NT2/D1 (cell line): ENCODE results near the gene CPM.

Source experiments
- DNase-seq: peaks from one replicate; pipeline ENCODE4 v3.0.0-alpha.2; 2011; ENCODE audit warnings: low read depth, low spot score
- H3K27me3 ChIP-seq: 2 replicates; pipeline ENCODE4 v1.6.0; 2011; ENCODE audit warnings: mild to moderate bottlenecking; ENCODE audit not compliant: insufficient read length, insufficient read depth
- H3K36me3 ChIP-seq: 2 replicates; pipeline ENCODE4 v1.6.1; 2011; ENCODE audit warnings: mild to moderate bottlenecking, low read length, mixed read lengths; ENCODE audit not compliant: insufficient read depth, insufficient read length
- H3K4me1 ChIP-seq: 2 replicates; pipeline ENCODE4 v1.5.1; 2011; ENCODE audit not compliant: insufficient read depth, insufficient read length
- H3K4me3 ChIP-seq: 2 replicates; pipeline ENCODE4 v1.5.1; 2011; ENCODE audit warnings: low read depth; ENCODE audit not compliant: insufficient read length
- H3K9ac ChIP-seq: 2 replicates; pipeline ENCODE4 v1.6.0; 2011; ENCODE audit warnings: low read depth; ENCODE audit not compliant: insufficient read length
- H3K9me3 ChIP-seq: 2 replicates; pipeline ENCODE4 v1.5.1; 2011; ENCODE audit warnings: mild to moderate bottlenecking, low read length; ENCODE audit not compliant: insufficient read depth
- SUZ12 ChIP-seq: IDR thresholded peaks from 2 replicates; pipeline ENCODE4 v1.6.1; 2011; ENCODE audit not compliant: insufficient read length, insufficient read depth; ENCODE audit errors: extremely low read depth
- YY1 ChIP-seq: IDR thresholded peaks from 2 replicates; pipeline ENCODE4 v1.6.1; 2011; ENCODE audit not compliant: insufficient read length, insufficient read depth
- ZNF274 ChIP-seq: IDR thresholded peaks from 2 replicates; pipeline ENCODE4 v1.6.1; 2011; ENCODE audit warnings: mild to moderate bottlenecking, low read depth, low read length

The CPM gene

GRCh38 chr12:68903511-68903910 lies 29.5 kb downstream of the CPM start:
- no peak overlapping the region for H3K9ac ChIP-seq
- H3K4me3 ChIP-seq = no peak overlapping the region
- H3K36me3 ChIP-seq = no peaks in the 10 kb centered on the region
- DNase-seq = no peak
- no peaks in the 10 kb centered on the region for H3K9me3 ChIP-seq
- TF ChIP-seq YY1 (no peak), ZNF274 (no peak), SUZ12 (no peak)
- no peaks in the 10 kb centered on the region for H3K4me1 ChIP-seq
- H3K27me3 ChIP-seq = no peaks in the 10 kb centered on the region

DNA sequence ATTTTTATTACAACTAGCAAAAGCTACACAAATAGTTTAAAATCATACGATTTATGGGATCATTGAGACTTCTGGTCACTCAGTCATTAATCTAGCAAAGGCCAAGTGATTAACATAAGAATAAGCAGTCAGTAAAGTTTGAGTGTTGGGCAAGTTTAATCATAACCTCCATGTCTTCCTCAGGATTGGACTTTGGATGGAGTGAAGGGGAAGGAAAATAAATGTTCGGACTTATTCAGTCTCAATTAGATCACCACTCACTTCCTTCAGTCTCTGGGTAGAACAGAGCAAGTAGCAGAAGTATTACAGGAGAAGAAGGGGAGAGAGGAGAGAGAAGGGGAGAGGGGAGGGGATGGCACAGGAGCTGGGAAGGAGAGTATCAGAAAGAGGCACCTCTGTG lies 31.4 kb downstream of the CPM start:
- TF ChIP-seq ZNF274 (no peak), SUZ12 (no peak)
- Histone ChIP-seq H3K4me3 (no peak overlapping the region), H3K9ac (no peak overlapping the region), H3K36me3 (no peaks in the 10 kb centered on the region), H3K9me3 (no peaks in the 10 kb centered on the region), H3K4me1 (no peaks in the 10 kb centered on the region), H3K27me3 (no peaks in the 10 kb centered on the region)
- no peak for DNase-seq

DNA sequence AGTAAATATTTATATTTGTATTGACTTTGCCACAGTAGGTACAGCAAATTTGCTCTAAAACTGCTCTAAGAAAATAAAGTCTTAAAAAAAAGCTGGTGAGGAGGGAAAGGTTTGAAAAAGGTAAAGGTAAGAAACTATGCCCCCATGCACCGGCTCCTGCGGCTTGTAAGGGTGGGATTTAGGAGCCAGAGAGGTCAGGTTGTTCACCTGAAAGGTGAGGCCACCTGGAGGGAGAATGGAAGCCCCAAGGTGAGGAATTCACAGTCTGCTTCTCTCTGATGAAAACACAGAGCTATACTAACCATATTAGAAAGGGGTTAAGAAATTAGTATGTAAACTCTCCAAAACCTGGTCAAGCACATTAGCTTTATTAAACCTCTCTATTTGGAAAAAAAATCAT lies 31.8 kb downstream of the CPM start:
- Histone ChIP-seq H3K9ac (no peak overlapping the region), H3K4me3 (no peak overlapping the region), H3K27me3 (no peaks in the 10 kb centered on the region), H3K36me3 (no peaks in the 10 kb centered on the region), H3K4me1 (no peaks in the 10 kb centered on the region), H3K9me3 (no peaks in the 10 kb centered on the region)
- no peak for TF ChIP-seq ZNF274
- no peak for TF ChIP-seq SUZ12
- no peak for TF ChIP-seq YY1
- DNase-seq = no peak

DNA sequence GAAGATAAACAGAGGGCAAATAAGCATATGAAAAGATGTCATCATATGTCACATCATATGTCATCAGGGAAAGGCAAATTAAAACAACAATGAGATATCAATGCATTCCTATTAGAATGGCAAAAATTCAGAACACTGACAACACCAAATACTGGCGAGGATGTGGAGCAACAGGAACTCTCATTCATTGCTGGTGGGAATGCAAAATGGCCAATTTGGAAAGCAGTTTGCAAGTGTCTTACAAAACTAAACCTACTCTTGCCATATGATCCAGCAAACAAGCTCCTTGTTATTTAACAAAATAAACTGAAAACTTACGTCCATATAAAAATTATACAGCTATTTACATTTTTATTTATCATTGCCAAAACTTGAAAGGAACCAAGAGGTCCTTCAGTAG lies 32.7 kb downstream of the CPM start:
- H3K27me3 ChIP-seq = no peaks in the 10 kb centered on the region
- no peaks in the 10 kb centered on the region for H3K4me1 ChIP-seq
- H3K9me3 ChIP-seq = no peaks in the 10 kb centered on the region
- H3K9ac ChIP-seq = no peak overlapping the region
- no peaks in the 10 kb centered on the region for H3K36me3 ChIP-seq
- no peak for DNase-seq
- no peak overlapping the region for H3K4me3 ChIP-seq
- no peak for TF ChIP-seq ZNF274
- no peak for TF ChIP-seq YY1
- TF ChIP-seq SUZ12 = no peak

- no peaks in the 10 kb centered on the region for H3K4me1 ChIP-seq
- TF ChIP-seq SUZ12 (no peak), YY1 (no peak), ZNF274 (no peak)
- H3K9me3 ChIP-seq = no peaks in the 10 kb centered on the region
- H3K9ac ChIP-seq = no peak overlapping the region
- no peaks in the 10 kb centered on the region for H3K27me3 ChIP-seq
- no peak overlapping the region for H3K4me3 ChIP-seq
- no peak for DNase-seq
- H3K36me3 ChIP-seq = no peaks in the 10 kb centered on the region
Measured at GRCh38 chr12:68899251-68899771, 33.7 kb downstream of the CPM start.

DNA sequence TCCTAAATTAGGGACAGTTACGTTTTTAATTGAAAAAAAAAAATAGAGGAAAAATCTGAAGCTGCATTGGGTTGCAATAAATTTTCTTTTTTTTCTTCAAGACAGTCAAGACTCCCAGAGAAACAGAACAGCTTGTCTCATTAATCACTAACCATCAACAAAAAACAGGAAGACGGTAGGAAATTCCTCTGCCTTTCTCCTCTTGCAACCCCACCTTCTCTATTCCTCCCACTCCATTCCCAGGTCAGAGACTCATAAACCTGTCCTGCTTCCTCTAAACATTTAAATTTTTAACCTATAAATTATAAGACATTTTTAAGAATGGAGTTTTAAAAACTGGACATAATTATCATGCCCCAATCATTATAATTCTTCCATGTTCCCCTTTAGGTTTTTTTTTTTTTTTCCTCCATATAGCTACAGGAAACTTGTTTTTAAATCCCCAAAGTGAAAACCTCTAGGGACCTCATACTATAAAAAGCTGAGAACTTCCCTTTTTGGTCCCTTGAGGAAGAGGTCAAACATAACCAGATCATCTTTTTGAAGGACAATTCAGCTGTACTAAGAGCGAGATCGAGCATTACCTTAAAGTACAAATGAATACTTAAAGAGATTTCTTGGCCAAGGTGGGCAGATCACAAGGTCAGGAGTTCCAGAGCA lies 36.0 kb downstream of the CPM start:
- Histone ChIP-seq H3K4me3 (no peak overlapping the region), H3K36me3 (no peaks in the 10 kb centered on the region), H3K4me1 (no peaks in the 10 kb centered on the region), H3K9ac (no peak overlapping the region), H3K27me3 (no peaks in the 10 kb centered on the region), H3K9me3 (no peaks in the 10 kb centered on the region)
- DNase-seq = no peak
- TF ChIP-seq SUZ12 (no peak), YY1 (no peak), ZNF274 (no peak)

GRCh38 chr12:68894276-68894855 lies 38.6 kb downstream of the CPM start:
- Histone ChIP-seq H3K9me3 (no peaks in the 10 kb centered on the region), H3K27me3 (no peaks in the 10 kb centered on the region), H3K4me1 (no peaks in the 10 kb centered on the region), H3K4me3 (no peak overlapping the region), H3K36me3 (no peaks in the 10 kb centered on the region), H3K9ac (no peak overlapping the region)
- no peak for DNase-seq
- TF ChIP-seq YY1 (no peak), SUZ12 (no peak), ZNF274 (no peak)

GRCh38 chr12:68893741-68894140 lies 39.2 kb downstream of the CPM start:
- Histone ChIP-seq H3K9ac (no peak overlapping the region), H3K9me3 (no peaks in the 10 kb centered on the region), H3K4me3 (no peak overlapping the region), H3K36me3 (no peaks in the 10 kb centered on the region), H3K4me1 (no peaks in the 10 kb centered on the region), H3K27me3 (no peaks in the 10 kb centered on the region)
- DNase-seq = no peak
- TF ChIP-seq YY1 (no peak), ZNF274 (no peak), SUZ12 (no peak)
